GM21619 (cell line): Measurements from ENCODE around the gene PPIL6.

Experiments
- ATAC-seq: cut with Tn5 transposase; IDR thresholded peaks from one replicate; pipeline ENCODE4 v1.9.1; 2021; ENCODE audit not compliant: unreplicated experiment

Gene PPIL6

GRCh38 chr6:109440331-109441068, at the start of gene PPIL6, which contains the start of gene SMPD2:
Gene PPIL6 (minus strand): TSS chr6:109440628. CDS start chr6:109440590, 38 bp downstream.
Gene SMPD2 (plus strand): TSS chr6:109440724. CDS start chr6:109441122, 398 bp downstream.
- ATAC-seq: peak; percentile 88

- no peak for ATAC-seq
Observed at GRCh38 chr6:109488001-109488400, 47.6 kb upstream of the PPIL6 start.

DNA sequence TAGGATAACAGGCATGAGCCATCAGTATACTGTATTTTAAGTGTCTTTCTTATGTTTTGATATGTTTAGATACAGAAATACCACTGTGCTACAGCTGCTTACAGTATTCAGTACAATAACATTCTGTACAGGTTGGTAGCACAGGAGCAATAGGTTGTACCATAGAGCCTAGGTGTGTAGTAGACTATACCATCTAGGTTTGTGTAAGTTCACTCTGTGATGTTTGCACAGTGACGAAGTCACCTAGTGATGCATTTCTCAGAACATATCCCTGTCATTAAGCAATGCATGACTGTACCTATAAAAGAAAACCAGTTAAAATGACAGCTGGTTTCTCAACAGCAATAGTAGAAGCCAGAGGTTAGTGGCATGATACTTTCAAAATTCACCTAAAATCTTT, 45.6 kb upstream of the PPIL6 start:
- no peak for ATAC-seq

DNA sequence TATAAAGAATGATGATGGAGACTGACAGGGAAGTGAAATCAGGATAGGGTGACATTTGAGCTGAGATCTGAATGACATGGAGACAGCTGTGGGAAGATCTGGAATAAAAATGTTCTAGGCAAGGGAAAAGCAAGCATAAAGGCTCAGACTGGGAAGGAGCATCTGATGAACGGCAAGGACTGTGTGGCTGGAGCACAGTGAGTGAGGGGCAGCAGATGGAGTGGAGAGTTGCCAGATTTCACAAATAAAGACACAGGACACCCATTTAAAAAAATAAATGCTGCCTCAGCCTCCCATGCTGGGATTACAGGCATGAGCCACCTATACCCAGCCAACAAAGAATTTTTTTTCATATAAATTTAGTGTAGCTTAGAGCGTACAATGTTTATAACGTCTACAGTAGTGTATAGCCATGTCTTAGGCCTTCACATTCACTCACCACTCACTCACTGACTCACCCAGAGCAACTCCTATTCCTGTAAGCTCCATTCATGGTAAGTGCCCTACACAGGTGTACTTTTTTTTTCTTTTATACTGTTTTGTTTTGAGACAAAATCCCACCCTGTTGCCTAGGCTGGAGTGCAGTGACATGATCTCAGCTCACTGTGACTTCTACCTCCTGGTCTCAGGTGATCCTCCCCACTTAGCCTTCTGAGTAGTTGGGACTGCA, 45.0 kb upstream of the PPIL6 start:
- no peak for ATAC-seq

DNA sequence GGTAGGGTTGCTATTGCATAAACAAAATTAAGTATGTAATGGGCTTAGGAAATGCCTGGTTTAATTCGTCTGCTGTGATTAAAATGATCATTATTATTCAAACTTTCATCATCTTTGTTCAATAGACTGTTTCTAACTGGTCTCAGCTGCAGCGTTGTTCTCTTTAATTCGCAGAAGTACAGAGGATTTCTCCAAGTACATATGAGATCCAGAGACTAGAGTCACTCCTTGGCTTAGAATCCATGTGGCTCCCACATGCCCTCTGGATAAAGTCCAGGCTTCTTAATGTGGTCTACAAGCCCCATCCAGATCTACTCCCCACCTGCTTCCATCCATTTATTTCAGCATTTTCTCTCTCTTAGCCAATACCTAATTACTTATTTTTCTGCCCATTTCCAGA, 43.7 kb upstream of the PPIL6 start:
- no peak for ATAC-seq

DNA sequence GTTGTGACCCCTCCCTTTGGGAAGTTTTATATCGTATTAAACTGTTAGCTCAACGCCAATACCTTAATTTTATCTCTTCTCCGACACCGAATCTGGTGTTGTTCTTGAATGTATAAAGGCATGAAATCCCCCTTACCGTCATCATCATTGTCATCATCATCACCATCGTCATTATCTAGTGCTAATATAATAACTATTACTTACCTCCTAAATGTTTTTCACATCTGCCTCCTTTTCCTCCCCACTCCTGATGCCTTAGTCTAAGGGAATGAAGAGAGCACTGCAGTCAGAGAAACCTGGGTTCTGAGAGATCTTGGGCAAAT, 43.3 kb upstream of the PPIL6 start:
- peak; percentile 1 for ATAC-seq

GRCh38 chr6:109482905-109483734, 42.7 kb upstream of the PPIL6 start, which contains the start of gene ZBTB24:
Gene ZBTB24 (minus strand): TSS chr6:109483219. CDS start chr6:109482026, 1,193 bp downstream.
- peak; percentile 89 for ATAC-seq

DNA sequence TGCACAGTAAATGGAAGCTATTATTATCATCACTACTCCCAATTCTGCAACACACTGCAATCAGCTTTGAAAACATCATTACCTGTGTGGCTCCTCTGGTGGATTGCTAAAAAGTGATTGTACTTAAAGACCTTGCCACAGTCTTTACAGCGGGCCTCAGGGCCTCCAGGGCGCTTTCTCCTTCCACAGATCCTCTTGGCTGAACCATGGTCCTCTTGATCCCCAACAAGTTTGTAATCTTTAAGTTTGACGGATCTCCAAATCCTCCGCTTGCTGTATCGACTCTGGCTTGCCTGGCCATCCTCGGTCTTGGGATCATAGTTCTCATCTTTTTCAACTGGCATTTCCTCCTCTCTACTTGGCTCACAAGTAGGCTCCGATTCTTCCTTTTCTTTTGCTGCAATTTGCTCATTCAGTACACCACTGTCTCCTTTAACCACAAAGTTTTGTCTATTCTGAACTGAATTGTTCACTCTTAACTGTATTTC, 40.6 kb upstream of the PPIL6 start:
- no peak for ATAC-seq

GRCh38 chr6:109478841-109479624, 38.6 kb upstream of the PPIL6 start:
- no peak for ATAC-seq

GRCh38 chr6:109478222-109478805, 37.9 kb upstream of the PPIL6 start:
- ATAC-seq: no peak

DNA sequence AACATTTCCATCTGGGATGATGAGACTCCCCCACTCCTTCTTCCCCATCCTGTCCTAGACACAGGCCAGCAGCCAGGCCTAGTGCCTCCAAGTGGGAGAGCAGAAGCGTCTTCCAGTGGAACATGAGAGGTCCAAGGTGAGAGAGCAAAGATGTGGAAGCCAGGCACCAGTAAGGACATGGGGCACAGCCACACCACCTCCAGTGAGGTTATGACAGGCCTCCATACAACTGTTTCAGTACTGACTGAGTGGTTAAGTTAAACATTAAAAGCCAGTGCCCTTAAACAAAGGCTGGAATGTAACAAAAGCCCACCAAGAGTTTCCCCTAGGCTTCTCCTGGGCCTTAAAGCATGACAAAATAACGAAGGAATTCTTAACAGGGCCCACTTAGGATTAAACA, 37.3 kb upstream of the PPIL6 start:
- ATAC-seq: peak; percentile 65

- no peak for ATAC-seq
Observed at GRCh38 chr6:109477184-109477583, 36.8 kb upstream of the PPIL6 start.

GRCh38 chr6:109475625-109476024, 35.2 kb upstream of the PPIL6 start:
- no peak for ATAC-seq

DNA sequence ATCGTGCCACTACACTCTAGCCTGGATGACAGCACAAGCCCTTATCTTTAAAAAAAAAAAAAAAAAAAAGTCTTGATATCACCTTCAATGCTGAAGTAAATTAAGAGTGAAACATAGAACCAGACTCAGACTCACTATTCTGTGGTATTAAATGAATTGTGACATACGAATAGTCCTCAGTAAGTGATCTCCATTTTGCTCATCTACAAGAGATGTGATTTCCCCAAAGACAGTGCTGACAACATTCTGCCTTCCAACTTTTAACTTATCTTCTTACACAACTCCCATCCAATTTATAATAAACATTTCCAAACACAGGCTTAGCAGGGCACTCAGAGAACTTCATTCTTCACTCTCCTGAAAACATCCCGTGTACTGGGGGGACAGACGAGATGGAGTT, 34.6 kb upstream of the PPIL6 start:
- no peak for ATAC-seq

- ATAC-seq: no peak
Observed at GRCh38 chr6:109473120-109473519, 32.7 kb upstream of the PPIL6 start.

DNA sequence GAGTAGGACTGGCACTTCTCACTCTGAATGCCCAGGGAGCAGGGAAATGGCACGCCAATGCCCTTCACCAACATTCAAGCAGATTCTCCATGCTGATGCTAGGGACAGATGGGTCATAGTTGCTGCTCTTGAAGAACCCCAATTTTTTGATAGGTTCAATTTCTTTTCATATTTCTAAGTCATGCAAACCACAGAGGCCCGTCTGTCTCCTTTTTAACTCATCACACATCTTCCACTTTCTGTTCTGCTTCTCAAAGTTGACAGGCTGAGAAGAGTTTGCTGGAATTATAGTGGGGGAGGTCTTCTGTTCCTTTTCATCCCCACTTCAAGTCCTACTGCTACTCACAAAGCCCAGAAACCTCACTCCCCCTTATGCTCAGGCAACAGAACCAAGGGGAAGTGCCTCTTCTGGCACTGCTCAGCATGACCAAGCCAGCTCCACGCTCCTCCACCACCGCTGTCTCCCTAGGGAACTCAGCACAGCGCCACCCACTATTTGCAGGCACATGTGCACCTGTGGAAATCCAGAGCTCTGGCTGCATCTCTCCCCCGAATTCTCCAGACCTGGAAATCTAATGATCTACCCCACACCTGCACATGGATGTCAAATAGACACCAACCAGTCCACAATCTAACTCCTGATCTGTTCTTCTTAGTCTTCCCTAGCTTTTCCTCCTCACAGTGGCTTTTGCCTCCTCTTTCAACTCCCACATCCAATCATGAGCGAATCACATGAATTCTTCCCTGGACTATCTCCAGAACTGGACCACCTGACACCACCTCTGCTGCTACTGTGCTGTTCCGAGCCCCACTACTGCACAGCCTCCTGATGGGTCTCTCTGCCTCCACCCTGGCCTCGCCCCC, 31.9 kb upstream of the PPIL6 start:
- peak; percentile 62 for ATAC-seq

DNA sequence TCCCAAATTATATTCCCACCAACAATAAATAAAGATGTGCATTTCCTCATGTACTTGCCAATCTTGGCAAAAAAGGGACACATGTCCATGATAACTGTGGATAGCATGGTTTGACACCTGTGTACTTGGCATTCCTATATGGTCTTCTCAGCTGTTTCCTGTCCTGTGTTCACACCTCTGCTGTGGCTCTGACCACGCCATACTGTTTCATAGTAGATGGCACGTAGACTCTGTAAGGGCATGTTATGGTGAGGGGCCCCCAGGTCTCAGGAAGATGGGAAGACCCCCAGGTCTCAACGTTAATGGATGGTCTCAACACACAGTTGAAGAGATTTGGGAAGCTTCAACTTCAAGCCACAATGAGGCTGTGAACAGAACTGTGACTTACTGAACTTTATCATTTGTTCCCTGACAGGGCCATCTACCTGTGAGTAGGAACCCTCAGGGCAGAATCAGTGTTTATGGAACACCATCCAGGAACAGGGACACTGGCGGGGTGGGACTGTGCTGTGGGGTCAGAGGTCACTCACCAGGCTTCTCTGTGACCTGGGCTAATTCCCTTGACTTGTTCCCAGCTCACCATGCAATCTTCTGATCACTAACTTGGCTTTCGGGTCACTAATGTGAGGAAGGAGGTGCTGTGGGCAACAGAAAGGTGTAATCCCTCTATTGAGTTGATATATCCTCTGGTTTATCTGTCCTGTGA, 30.8 kb upstream of the PPIL6 start:
- ATAC-seq: no peak

DNA sequence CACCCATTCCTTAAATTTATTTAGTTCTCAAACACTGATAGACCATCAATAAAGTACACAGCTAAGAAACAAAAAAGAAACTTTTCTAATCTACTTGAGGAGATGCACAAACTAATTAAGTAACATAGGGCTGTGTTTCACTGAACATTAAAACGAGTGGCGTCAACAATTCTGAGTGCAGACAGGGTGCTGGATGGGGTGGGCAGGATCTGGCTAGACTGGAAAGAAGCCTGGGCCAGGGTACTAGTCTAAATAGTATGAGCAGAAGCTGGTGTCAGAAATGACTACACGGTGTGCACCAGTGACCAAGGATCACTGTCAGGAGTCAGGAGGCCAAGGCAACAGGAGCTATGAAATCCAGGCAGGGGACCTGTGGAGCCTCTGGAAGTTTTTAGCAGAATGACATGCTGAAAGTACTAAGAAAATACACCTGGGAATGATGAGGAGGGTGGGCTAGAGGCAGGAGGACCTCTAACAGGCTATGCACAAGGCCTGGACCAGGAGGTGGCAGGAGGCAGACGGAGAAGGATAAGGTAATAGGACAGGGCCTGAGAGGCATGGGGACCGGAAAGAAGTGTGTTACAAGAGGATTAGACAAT, 29.3 kb upstream of the PPIL6 start:
- ATAC-seq: no peak
